Testis (tissue), 2 donors: ENCODE results near the gene PRKAR1B.

ENCODE experiments used
- POLR2A ChIP-seq: fragments of 450-650 bp; IDR thresholded peaks from one replicate; pipeline ENCODE4 v1.6.1; 2017; ENCODE audit warnings: antibody characterized with exemption, mild to moderate bottlenecking, moderate library complexity
- TF ChIP-seq, protein P1 (sequence below), 3 experiments: fragments of 450-650 bp in 2 of 3; fragments of 200-600 bp in 1 of 3; sonication (generic) in 1 of 3; IDR thresholded peaks; one replicate each; pipeline ENCODE4 v1.5.1; 2016 to 2019; ENCODE audit warnings: antibody characterized with exemption in 3 of 3, mild to moderate bottlenecking in 2 of 3, moderate library complexity in 1 of 3

GRCh38 chr7:566100-566499, 161.0 kb downstream of the PRKAR1B start:
- TF ChIP-seq, protein P1, sequence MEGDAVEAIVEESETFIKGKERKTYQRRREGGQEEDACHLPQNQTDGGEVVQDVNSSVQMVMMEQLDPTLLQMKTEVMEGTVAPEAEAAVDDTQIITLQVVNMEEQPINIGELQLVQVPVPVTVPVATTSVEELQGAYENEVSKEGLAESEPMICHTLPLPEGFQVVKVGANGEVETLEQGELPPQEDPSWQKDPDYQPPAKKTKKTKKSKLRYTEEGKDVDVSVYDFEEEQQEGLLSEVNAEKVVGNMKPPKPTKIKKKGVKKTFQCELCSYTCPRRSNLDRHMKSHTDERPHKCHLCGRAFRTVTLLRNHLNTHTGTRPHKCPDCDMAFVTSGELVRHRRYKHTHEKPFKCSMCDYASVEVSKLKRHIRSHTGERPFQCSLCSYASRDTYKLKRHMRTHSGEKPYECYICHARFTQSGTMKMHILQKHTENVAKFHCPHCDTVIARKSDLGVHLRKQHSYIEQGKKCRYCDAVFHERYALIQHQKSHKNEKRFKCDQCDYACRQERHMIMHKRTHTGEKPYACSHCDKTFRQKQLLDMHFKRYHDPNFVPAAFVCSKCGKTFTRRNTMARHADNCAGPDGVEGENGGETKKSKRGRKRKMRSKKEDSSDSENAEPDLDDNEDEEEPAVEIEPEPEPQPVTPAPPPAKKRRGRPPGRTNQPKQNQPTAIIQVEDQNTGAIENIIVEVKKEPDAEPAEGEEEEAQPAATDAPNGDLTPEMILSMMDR (IDR thresholded peaks at IDR 0.05) = no peak
- TF ChIP-seq POLR2A = no peak
